H1 (cell line): ENCODE data around the gene RABIF. TPM values are rescaled to one million over a fixed set of nuclear protein-coding genes. Genes with fewer than 3 reads are reported as not detected.

ENCODE experiments used
- CHD2 ChIP-seq: IDR thresholded peaks from 2 replicates; pipeline ENCODE4 v1.6.1; 2012; ENCODE audit warnings: low read length, improper control_type of control experiment
- NANOG ChIP-seq: IDR thresholded peaks from 2 replicates; pipeline ENCODE4 v1.6.1; 2011; ENCODE audit warnings: low read length, low read depth, mild to moderate bottlenecking, inconsistent platforms; ENCODE audit not compliant: insufficient read depth, poor library complexity, severe bottlenecking
- POLR2A ChIP-seq, 2 experiments: IDR thresholded peaks; 1 replicate in 1 of 2; 2 replicates in 1 of 2; pipeline ENCODE4 v1.6.1; 2011; ENCODE audit warnings: low read depth in 2 of 2, low read length in 2 of 2, mild to moderate bottlenecking in 2 of 2; ENCODE audit errors: control extremely low read depth in 1 of 2
- RBBP5 ChIP-seq: IDR thresholded peaks from 2 replicates; pipeline ENCODE4 v1.7.1; 2012; ENCODE audit warnings: low read depth, mild to moderate bottlenecking, inconsistent platforms, low read length, moderate library complexity, borderline replicate concordance
- SIRT6 ChIP-seq: IDR thresholded peaks from one replicate; pipeline ENCODE4 v1.7.1; 2012; ENCODE audit warnings: low read length, inconsistent platforms
- polyA plus RNA-seq, 7 experiments: library from polyadenylated mRNA; depleted of rRNA in 3 of 7; stranded (reverse) in 5 of 7; unstranded in 2 of 7; fragments of >200 nt in 5 of 7; fragments of 200-250 nt in 2 of 7; gene quantifications; 1 replicate in 5 of 7; 2 replicates in 1 of 7; 4 replicates in 1 of 7; pipeline versions ENCODE4 v1.2.1 to v1.2.3, GENCODE V29; 2011 to 2013; ENCODE audit warnings: missing spikeins in 2 of 7, mixed read lengths in 2 of 7
- total RNA-seq: library from RNA; stranded (reverse); fragmentation: NEBNext Ultra II Directional; extraction: Animal tissue kit (Norgen Biotek cat#: 25700); gene quantifications from 2 replicates; pipeline ENCODE4 v1.2.1, GENCODE V29; 2021

Gene RABIF
- total and polyA plus RNA-seq, 2 of the 8 experiments (the other 6 are each of a cell fraction or from before 2014, with no cell fraction given), result 5.6 to 6.9 TPM

- no peak for TF ChIP-seq SIRT6
- no peak for TF ChIP-seq CHD2
- peak; percentile 89; the same call in 1 of the 2 replicates for TF ChIP-seq RBBP5
- TF ChIP-seq POLR2A (IDR thresholded peaks at IDR 0.05; ENCODE audit: control extremely low read depth in 1 of 2, low read depth in 2 of 2, low read length in 2 of 2), result peak; percentile 52 to 90
- no peak for TF ChIP-seq NANOG
Observed at GRCh38 chr1:202888531-202889360, at the start of gene RABIF (continued).
